GM19372 (cell line): ENCODE results near the gene FAM24B.

Experiments
- ATAC-seq: cut with Tn5 transposase; IDR thresholded peaks from one replicate; pipeline ENCODE4 v1.9.1; 2021; ENCODE audit warnings: mild to moderate bottlenecking, low read depth, moderate library complexity; ENCODE audit not compliant: unreplicated experiment

The FAM24B gene

DNA sequence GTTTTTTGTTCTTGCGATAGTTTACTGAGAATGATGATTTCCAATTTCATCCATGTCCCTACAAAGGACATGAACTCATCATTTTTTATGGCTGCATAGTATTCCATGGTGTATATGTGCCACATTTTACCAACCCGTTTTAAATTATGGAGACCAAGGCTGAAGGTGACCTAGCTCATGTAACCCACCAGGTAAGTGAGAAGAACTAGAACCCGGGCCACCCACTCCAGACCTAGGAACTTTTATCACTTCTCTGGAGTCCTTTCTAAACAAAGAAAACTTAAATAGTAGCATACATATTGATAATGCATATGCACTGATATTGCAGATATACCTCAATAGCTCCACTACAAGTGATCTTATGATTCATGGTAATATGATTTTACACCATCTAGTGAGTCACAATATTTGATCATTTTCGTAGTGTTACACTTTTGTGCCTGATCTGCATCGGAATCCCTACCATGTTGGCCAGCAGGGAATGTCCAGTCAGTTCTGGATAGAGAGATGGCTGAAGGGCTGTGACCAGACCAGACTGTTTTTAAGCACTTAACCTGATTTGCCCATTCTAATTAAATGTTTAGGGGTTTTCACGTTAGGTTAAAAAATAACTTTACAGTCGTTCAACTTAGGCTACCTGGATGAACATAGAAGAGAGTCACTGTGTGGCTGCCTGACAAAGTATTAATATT, 49.0 kb downstream of the FAM24B start:
- ATAC-seq: no peak

DNA sequence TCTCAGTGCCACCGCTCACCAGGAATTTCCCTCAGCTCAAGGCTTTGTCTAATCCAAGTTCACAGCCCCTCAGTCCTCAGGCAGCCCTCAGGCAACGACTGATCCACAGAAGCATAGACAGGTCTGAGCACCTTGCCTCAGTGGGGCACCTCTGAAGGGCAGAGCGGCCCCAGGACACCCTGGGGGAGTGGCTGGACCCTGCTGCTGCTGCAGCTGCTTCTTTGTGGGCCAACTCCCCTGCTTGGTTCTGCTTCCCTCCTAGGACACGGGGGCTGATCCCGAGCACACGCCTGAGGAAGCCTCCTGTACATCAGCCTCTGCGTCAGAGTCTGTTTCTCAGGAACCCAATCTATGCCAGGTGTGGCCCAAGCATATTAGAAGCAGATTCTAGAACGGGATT, 49.9 kb downstream of the FAM24B start:
- no peak for ATAC-seq

DNA sequence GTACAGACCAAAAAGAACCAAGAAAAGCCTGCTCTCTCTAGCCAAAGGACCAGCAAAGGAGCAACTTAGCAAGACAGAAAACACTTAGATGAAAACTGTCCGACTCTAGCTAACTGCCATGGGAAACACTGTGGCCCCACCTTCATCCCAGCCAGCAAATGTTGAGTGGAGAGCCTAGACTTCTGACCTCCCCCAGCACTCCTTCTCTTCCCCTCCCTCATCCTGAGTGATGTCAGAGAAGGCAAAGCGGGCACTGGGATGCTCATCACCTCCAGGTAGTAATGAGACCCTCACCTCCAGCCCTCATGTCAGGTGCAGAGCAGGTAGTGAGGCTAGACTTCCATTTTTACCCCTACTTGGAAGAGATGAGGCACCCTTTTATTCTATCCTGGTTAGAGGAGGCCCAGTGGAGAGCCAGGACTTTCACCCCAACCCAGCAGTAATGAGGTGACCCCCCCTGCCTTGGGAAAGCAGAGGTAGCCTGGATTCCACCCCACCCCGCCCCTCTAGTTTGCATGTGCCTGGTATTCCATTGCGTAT, 50.6 kb downstream of the FAM24B start:
- ATAC-seq: no peak

GRCh38 chr10:122827302-122827701, 52.1 kb downstream of the FAM24B start:
- ATAC-seq: no peak

- no peak for ATAC-seq
Observed at GRCh38 chr10:122822973-122823690, 56.2 kb downstream of the FAM24B start.

DNA sequence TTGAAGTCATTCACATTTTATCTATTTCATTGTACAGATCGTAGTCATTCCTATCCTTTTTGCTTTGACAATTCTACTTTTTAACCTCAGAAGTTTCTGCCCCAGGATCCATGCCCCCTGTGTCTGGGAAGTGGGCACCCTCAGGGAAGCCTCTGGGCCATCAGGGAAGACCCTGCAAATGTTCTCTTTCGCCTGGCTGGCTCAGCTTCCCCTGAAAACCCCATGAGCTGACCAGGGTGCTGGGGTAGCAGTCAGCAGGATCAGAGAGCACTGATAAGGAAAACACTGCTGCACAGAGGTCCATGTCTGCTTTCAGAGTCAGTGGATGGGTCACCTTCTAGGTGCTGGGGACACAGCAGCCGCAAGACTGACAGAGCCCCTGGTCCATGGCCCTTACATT, 57.6 kb downstream of the FAM24B start:
- no peak for ATAC-seq

DNA sequence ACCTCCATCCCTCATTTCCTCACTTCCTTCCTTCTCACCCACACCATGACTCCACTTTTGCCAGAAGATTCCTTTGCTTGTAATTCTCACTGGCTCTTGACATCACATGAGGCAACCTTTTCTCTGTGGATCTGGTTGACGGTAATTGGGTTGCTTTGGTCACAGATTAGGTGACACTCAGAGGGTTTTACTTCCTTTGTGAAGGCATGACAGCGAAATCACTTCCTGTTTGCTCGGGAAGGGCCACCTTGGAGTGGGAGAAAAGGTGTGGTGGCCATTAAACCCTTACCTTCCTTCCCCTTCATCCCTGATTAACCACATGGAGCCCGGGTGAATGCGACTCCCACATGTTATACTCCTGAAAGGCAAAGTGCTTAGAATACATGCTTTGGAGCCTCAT, 63.9 kb downstream of the FAM24B start:
- no peak for ATAC-seq

- no peak for ATAC-seq
Observed at GRCh38 chr10:122814493-122814892, 64.9 kb downstream of the FAM24B start.

DNA sequence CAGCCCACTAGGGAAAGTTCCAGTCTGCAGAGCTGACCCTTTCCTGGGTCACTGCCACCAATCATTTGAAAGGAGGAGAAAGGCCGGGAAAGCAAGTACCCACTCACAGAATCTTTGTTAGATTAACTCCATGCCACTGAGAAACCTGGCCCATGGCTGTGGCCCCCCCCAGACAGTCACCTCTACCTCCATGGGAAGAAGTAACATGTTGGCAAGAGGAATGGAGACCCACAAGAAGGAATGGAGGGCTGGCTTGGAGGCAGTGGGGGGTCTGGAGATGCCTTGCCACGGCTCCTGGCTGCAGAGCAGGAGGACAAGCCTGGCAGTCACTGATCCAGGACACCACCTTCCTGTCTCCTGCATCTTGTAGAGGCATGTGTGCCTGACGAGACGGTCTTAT, 66.6 kb downstream of the FAM24B start:
- ATAC-seq: no peak

DNA sequence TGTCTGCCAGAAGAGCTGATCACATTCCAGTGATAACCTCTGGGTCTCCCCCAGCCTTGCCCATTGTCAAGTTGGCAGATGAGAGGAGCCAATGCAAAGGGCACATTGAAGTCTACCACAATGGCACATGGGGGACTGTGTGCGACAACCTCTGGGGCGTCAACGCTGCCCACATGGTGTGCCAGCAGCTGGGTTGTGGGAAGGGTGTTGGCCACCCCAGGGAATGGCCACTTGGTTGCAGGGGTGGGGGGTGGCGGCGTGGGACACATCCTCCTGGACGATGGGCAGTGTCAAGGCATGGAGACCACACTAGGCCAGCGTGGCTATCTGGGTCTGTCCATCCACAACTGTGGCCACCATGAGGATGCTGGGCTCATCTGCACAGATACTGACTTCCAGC, 77.1 kb downstream of the FAM24B start:
- no peak for ATAC-seq
